HG02610 (cell line): ENCODE data around the gene LRCH2.
"Not testable (repeated sequence)": the region's sequence is repeated elsewhere in the genome, so short reads cannot be mapped to it uniquely, and the experiment has no call there.

Experiments used
- ATAC-seq: cut with Tn5 transposase; IDR thresholded peaks from one replicate; pipeline ENCODE4 v1.9.1; 2021; ENCODE audit warnings: mild to moderate bottlenecking, moderate library complexity; ENCODE audit not compliant: unreplicated experiment

Gene LRCH2

GRCh38 chrX:115209547-115209946 lies 24.3 kb downstream of the LRCH2 start:
- ATAC-seq: not testable (repeated sequence)

- ATAC-seq: no peak
Measured at GRCh38 chrX:115204040-115204439, 29.9 kb downstream of the LRCH2 start.

GRCh38 chrX:115192244-115192700 lies 41.6 kb downstream of the LRCH2 start:
- ATAC-seq: no peak

- ATAC-seq: no peak
Measured at GRCh38 chrX:115191490-115192243, 42.2 kb downstream of the LRCH2 start.

GRCh38 chrX:115190636-115191489 lies 43.0 kb downstream of the LRCH2 start:
- no peak for ATAC-seq

- ATAC-seq: no peak
Measured at GRCh38 chrX:115189646-115190635, 44.0 kb downstream of the LRCH2 start.

- ATAC-seq: no peak
Measured at GRCh38 chrX:115189110-115189509, 44.8 kb downstream of the LRCH2 start, which contains the start of gene RBMXL3. TSS of gene RBMXL3 (plus strand) at chrX:115189410. CDS start at chrX:115189442, 32 bp downstream.

GRCh38 chrX:115183980-115184379 lies 49.9 kb downstream of the LRCH2 start:
- no peak for ATAC-seq

GRCh38 chrX:115178473-115178872 lies 55.4 kb downstream of the LRCH2 start:
- no peak for ATAC-seq

GRCh38 chrX:115177932-115178331 lies 56.0 kb downstream of the LRCH2 start:
- ATAC-seq: no peak

GRCh38 chrX:115174548-115174947 lies 59.3 kb downstream of the LRCH2 start:
- ATAC-seq: no peak

- no peak for ATAC-seq
Measured at GRCh38 chrX:115173181-115173580, 60.7 kb downstream of the LRCH2 start.

GRCh38 chrX:115147220-115147619 lies 86.7 kb downstream of the LRCH2 start:
- ATAC-seq: no peak

GRCh38 chrX:115142057-115142456 lies 91.8 kb downstream of the LRCH2 start:
- ATAC-seq: no peak

- ATAC-seq: no peak
Measured at GRCh38 chrX:115138040-115138439, 95.9 kb downstream of the LRCH2 start.

GRCh38 chrX:115134382-115134781 lies 99.5 kb downstream of the LRCH2 start:
- ATAC-seq: no peak

- no peak for ATAC-seq
Measured at GRCh38 chrX:115112411-115112810, 121.5 kb downstream of the LRCH2 start.

- ATAC-seq: no peak
Measured at GRCh38 chrX:115098897-115099296, 135.0 kb downstream of the LRCH2 start.

GRCh38 chrX:115093191-115093590 lies 140.7 kb downstream of the LRCH2 start:
- ATAC-seq: no peak

- no peak for ATAC-seq
Measured at GRCh38 chrX:115089419-115089818, 144.5 kb downstream of the LRCH2 start.

GRCh38 chrX:115068896-115069295 lies 165.0 kb downstream of the LRCH2 start:
- ATAC-seq: no peak
